ENCODE data around the gene COL4A6.
A peak's percentile ranks its signal among the peaks of the same experiment; 100 is the strongest.

The COL4A6 gene

DNA sequence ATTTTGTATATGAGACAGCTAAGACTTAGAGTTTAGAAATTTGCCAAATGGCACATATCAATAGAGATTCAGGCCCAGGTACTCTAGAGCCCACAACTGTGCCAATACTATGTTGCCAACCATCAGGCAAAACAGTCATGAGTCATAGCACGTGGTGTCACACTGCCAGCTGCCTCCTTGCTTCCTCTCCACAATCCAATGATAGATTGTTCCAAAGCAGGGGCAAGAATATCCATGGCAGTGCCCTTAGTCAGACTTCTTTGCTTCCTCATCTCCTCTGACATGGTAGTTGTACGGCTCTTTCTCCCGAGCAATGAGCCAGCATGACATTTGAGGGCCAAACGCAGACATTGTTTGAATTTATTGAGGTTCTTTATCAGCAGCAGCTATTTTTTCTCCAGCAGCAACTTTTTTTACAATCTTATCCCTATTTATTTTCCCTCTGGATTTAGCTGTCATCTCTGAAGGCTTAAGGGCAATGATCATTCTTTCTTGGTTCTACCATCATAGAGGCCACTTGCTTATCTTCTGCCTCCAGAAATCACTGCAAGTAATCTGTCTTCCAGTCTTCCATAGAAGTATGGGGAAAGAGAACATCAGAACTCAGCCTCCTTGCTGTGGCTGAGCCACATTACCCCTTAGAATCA, 169.7 kb downstream of the COL4A6 start:
- no peak for DNase-seq

DNA sequence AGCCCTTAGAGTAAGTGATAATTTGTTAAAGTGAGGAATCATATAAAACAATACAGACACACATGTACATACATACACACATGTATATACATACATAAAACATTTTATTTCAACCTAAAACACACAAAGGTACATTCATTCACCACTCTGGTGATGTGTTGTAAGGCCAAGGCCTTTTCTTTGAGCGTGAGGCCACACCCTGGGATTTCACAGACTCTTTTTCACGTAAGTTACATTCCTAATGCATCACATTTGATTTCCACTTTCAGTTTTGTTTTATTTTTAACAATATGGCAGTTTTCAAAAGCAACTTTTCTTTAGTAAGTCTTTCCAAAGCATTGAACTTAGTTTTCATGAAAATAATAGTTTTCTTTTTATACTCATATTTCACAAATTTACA, 170.7 kb downstream of the COL4A6 start:
- no peak for DNase-seq

DNA sequence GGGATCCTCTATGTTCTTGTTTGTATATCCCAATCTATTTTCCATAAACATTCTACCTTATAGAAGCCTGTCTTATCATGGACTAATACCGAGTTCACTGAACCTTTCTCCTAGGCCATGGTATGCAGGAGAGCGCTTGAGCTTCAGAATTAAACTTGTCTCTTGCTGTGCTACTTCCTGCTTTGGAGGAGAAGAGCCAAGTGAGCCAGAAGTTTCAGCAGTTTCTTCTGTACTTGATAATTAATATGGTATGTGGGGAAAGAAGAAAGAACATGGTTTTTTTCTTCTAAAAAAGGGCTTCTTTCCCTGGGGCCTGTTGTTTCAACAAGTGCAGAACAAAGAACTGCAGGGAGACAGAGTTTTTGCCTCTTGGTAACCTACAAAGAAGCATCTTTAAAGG, 173.8 kb downstream of the COL4A6 start:
- DNase-seq, result no peak

DNA sequence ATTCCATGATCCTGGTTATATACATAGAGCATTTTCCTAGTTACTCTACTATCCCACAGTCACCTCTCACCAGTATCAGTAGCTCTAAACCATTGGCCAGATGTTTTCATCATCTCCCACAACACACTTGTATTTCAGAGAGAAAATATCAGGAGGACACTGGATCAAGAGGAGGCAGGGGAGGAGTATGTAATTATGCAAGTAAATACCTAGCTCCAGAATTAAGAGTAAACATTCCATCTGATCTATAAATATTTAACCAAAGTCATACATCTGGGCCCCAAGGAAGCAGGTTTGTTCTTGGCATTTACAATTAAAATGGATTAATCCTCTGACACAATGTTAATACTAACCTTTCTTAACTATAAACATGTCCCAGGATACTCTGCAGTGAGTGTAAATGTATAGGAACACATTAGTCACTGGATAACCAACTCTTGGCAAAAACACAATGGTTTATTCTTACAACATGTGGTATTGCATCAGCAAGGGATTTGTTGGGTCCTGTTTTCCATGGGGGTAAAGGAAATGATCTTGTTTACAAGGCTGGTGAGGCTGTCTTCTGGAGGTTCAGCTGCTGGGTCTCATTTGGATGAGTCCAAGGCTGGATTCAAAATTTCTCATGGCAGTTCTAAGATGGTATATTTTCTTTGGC, 176.5 kb downstream of the COL4A6 start:
- DNase-seq, result no peak

DNA sequence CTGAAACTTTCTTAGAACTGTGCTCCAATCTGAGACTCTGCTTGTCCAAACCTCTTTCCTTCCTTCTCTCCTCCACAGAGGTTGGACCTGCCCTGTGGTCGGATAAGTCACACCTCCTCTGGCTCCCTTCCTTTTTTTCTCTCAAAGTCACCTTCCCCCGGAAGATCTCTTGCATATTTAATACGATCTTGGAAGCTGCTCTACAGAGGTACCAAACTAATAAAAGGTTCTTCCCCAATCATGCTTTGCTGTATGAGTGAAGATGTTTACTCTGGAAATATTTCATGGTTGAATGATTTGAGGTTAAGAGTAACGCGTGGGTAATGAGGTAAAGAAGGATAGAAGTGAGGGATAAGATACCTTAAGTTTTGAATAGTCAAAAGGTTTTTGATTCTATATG, 180.7 kb downstream of the COL4A6 start:
- no peak for DNase-seq

DNA sequence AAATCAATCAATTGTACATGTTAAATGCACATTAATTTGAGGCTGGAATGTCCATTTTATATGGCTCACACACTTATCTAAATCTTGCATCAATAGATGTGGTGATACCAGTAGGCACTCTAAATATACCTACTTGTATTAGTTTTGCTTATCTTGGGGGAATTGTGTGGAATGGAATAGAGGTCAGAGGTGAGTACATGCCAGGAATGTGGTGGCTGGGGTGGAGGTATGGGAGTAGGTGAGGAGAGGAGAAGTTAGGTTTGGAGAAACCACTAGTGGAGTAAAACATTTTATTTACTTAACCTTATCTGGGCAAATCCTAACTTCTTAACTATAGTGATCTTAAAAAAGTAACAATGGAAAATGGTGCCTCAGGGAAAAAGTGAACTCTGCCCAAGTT, 183.6 kb downstream of the COL4A6 start:
- no peak for DNase-seq

DNA sequence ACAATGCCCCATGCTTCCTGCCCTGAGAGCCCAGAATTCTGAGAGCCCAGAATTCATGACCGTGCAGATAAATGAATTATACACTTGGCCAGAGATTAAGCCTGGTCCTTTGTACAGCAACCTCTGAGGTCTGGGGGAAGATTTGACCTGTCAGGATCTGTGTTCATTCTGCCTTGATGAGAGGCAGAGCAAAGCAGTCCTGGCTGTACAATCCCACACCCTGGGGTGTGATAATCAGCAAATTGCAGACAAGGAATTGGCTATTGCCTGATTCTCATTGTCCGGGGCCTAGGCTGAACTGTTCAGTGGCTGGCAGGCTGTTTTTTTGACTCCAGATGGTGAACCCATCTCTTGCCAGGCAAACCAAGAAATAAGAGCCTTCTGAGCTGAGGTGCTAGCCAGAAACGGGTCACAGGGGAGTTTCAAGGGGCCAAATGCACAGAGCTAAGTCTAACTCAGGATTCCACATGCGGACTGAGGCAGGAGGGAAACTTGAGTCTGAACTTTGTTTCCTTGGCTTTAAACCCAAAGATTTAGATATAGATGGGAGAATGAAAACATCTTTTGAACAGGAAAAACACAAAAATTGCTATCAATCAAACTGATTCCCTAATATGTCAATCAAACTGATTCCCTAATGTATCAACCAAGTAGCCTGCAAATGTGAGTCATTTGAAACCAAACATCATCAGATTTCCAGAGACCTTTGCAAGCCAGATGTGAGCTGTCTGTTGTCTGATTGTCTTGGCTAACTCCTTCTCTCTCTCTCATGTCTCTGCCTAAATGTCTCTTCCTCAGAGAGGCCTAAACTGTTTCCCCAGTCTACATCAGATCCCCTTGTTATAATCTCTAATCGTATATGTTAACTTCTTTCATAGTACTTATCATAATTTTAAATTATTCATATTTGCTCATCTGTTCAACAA, 187.3 kb downstream of the COL4A6 start:
- DNase-seq, result no peak

DNA sequence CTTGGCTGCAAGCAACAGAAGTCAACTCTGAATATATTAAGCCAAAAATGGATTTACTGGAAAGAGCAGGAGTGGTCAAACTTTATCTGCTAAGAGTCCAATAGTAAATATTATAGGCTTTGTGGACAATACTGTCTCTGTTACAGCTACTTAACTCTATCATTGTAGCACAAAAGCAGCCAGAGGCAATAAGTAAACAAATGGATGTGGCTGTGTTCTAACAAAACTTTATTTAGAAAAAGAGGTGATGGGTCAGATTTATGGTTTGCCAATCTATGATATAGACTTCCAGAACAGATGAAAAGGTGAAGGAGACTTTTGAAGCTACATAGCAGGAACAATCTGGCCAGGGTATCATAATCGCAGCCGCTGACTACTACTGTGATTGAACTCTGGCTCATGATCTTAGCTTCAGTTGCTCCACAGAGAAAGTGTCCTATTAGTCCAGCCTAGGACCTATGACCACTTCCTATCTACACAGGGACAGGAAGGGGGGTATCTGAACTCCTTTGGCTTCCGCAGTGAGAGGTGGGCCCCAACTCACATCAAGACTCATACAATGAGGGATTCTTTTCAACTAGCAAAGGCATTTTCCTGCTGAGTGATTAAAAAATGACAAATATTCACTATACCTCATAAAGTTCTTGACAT, 191.8 kb downstream of the COL4A6 start:
- DNase-seq, result no peak

DNA sequence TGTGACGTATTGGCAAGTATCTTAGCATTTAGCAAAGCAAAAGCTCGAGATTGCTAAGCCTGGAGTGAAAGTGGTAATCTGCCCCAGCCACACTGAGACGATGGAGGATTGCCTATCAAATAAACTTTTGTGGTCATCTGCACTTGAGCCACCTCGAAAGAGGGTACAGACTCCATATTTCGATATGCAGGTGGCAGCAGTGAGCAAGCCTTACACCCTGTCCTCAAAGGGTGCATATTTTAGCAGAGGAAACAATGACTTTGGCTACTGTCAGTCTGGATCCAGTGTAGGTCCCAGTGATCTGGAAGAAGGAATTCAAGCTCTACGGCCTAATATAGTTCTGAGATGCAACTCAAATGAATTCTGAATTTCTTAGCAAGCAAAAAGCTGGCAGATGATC, 192.8 kb downstream of the COL4A6 start:
- no peak for DNase-seq

DNA sequence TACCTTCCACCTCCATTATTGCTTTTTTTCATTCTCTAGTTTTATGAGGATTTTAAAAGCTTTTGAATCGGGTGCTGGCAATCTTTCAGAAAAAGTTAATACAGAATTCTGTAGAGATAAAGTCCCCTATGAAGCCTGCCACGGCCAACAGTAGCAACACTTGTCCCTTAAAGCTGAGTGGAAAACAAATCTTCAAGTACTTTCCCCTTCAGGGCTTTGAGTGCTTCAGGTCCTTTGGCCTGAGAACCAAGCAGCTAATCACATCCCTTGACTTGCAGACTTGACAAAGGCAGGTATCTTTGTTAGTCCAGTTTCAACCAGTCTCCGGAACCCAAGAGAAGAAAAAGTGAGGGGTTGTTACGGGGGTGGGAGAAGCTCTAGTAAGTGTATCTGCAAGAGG, 202.2 kb downstream of the COL4A6 start:
- no peak for DNase-seq

DNA sequence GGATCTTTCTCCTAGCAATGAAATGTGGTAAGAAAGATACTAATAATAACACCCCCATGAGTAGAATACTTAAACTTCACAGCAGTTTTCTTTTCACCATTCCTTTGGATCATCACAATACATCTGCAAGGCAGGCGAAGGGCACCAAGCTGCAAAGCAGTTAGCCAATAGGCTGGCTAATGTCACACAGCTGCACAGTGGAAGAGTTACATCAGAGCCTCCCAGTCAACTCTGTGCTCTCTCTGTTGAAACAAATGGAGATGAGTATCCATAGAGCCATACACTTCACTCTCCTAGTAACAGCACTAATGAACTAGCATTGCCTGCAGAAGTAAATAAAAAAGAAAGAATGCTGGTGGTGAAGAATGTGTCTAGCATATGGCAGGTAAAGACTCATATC, 207.6 kb downstream of the COL4A6 start:
- no peak for DNase-seq

DNA sequence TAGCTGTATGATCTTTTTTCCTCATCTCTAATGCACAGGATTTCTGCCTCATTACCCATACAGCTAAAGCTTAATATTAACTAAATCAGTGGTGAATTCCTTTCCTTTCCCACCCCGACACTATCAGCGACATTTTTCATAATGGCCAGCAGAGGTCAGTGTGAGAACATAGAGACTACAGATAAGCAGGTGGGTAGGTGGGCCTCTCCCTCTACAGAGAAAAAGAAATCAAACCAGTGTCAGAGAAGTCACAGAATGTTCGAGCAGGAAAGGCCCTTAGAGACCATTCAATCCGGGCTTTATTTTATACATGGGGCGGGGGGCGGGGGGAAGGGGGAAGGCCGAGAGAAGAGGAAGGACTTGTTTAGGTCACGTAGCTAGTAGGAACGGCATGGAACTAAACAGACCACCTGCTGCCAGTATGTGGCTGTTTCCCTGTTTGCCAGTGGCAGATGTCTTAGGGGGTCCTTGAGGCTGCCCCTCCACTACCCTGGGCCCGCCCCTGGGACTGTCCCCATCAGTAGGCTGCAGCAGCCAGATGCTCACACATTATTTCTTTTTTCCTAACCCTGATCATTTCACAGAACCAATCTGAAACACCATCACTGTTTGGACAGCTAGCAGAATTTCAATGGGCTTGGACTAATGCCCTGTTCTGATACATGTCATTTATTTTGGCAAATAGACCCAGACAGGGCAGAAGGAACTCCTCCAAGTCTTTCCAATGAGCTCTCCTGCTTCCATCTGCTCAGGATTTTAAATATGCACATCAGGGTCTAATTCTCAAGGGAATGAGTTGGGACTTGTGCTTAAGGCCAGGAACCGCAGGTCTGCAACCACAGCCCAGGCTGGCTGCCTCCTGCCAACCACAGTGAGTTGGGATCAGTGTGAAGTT, 213.2 kb downstream of the COL4A6 start:
- DNase-seq, result peak; percentile 1

DNA sequence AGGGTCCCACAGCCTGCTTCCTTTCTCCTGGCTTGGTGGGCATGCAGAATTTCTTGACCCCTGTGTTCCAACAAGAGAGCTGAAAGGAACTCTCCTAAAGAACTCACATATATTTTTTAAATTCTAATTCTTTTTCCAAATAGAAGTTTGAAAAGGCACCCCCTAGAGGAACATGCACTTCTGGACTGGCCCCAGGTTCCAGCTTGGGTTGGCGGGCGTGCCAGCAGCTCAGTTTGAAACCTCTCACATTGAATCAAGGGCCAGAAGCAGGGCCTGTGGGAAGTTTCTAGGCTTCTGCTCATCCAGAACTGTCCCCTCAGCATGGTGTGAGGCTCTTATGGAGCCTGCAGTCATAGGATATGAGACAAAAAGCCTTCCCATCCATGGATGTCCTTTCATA, 214.0 kb downstream of the COL4A6 start:
- DNase-seq, result no peak

DNA sequence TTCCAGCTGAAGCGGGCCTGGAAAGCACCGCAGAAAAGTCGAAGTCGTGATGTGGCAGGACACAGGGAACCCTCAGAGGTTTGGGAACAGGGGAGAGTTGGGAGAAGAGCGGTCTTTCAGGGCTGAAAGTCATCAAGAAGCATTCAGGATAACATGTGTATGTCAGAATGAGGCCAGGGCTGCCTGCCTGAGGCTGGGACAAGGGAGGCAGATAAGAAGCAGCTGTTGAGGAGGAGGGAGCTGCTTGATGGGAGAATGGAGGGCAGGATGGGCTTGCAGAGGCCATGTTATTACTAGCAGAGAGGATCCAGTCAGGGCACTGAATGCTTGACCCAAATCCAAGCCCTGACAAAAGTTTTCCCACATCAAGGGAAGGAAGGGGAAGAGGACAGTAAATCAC, 214.6 kb downstream of the COL4A6 start:
- no peak for DNase-seq

DNA sequence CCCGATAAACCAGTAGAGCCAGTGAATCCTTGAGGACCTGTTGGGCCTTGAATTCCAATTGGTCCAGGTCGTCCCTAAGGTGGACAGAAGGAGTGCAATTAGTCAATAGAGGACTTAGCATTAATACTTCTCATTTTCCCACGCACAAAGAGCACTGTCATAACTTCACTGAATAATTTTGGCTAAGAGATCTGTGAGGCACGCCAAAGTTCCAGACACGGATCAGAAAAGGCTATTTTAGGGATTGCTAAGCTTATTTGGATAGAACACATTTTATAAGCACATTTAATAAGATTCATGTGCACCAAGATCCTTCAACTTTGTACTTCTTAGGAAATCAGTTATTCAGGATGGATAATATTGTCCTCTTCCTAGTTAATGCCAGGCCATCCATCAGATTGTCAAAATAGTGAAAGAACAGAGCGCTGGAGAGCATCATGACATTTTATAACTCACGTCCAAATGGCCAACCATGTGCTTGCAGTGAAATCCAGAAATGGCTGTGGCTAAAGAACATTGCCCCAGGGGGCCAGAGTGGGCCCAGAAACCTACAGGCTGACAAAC, 216.8 kb downstream of the COL4A6 start:
- no peak for DNase-seq

DNA sequence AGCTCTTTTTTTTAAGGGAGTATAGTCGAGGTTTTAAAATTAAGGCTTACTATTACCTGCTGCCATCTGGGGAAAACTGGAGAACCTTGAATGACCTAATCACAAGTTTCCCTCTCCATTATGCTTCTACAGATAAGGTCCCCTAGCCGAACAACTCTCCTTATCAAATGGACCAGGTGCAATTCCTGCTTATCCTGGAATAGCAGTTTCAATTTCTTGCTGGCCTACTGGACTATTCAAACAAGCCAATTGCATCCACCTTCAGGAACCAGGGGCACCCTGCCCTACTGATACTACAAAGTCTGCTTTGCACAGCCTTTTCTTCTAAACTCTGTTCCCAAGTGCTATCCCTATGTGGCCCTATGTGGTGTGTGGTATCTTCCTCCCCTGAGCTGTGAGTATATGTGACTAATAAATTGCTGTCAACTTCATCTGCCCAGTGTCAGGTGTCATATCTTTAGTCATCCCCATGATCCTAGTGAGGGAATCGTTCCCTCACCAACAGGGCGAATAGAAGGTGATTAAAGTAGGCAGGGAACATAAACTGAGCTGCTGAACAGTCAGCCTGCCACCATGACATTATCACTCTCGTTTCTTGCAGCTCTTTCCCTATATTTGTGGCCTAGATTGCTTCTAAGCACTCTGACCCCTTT, 218.1 kb downstream of the COL4A6 start:
- DNase-seq, result no peak

DNA sequence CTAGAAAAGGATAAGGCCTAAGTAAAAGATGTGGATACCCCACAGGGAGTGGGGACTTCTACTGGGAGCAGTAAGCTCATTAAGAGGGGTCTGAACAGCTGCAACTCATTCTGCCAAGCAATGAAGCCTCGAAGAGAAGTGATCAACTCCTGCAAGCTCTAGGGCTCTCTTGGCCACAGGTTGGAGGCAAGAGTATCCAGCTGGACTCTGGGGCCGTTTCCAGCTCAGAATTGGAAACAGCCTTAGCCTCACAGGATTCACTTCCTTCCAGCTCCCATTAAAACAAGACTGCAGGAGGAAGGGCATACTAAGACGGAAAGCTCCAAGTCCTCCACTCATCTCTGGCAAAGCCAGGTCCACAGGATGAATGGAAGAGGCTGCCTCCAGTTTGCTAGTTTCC, 220.3 kb downstream of the COL4A6 start:
- no peak for DNase-seq

DNA sequence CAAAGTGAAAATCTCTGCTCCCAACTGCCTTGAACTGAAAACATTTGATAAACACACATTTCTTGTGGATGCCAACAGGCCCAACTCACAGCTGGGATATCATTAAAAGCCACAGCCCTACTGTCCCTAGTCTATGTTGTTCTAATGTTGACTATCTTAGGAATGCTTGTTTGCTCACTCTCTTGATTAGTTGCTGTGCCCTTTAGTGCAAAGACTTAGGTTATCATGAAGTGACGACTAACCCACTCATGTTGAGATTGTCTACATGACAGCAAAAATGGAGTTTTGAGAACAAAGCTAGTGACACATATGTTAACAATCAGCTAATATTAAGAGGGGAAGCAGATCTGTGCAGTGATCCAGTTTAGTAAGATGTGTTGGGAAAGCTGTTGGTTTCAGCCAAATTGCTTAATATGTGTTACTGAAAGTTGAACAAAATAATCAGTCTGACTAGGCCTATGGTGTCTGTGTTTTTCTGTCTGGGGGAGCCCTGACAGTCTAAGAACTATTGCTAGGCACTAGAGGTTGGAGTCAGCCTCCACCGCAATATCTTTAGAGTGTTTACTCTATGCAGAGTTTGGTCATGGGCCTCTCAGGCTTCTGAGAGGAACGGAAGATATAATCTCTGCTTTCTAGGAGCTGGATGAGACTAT, 221.2 kb downstream of the COL4A6 start:
- no peak for DNase-seq

DNA sequence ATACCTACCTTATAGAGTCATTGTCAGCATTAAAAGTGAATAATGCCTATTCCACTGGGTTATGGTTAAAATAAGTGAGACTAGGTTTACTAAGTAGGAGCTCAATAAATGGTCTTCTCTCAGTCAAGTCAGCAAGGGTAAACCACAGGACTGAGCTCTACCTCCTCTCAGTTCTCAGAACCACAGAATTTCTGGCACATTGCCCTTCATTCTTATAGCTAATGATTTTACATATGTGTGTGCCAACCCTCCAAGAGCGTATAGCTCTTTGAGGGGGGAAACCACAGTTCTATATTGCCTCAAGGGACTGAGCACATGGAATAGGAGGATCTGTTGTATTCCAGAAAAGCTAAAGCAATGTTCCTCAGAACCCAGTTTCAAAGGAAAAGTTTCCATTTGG, 221.8 kb downstream of the COL4A6 start:
- no peak for DNase-seq

DNA sequence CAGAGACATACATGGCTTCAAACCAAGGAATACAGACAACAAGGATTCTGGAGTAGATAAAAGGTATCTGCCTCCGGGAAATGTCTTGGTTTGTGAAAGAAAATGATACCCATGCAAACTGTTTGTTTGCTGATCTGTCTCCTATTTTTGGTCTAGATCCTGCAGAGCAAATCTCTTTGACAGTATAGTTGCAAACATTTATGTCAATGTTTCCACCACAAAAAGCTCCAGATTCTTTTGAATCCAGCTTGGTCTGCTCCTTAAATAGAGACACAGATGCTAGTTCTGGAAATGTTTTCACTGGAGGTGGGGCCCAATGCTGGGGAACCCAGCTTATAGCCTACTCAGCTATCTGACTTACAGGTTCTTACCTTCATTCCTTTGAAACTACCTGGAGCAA, 226.9 kb downstream of the COL4A6 start:
- DNase-seq, result no peak

DNA sequence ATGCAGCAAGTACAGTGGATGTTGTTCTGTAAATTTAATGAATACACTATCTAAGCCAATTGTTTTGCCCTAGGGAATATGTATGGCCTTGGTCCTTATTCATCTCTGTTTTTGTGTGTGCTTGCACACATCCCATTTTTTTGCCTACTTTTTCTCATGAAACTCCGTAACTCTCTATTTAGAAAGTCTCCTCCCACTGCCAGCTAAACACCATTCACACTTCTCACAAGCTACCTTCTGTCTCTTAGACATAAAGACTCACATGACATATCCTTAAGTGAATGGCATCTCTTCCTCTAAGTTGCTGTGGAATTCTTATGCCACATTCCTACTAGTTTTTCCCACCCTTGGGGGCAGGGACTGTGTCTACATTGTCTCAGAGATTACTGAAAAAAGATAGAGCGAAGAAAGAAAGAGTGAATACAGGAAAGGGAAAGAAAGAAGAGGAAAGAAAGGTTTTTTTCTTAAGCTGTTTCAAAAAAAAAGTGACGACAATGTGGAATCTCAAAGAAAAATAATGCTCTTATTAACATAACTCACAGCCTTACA, 229.1 kb downstream of the COL4A6 start:
- no peak for DNase-seq

Measured in inflammatory macrophage treated with lipopolysaccharide for 4 hours (primary cell).